HepG2 (cell line): ENCODE results near the gene PRSS22. TPM values are rescaled to one million over a fixed set of nuclear protein-coding genes. Genes with fewer than 3 reads are reported as not detected.

Experiments used
- ATAC-seq: fragments of 200-7000 bp; cut with Tn5 transposase; 3 replicates; pipeline ENCODE4 v1.9.1; 2020; ENCODE audit warnings: mild to moderate bottlenecking, moderate library complexity
- BruUV-seq: library from RNA; stranded (reverse); fragments of 400-500 nt; replicated peaks from 2 replicates; lab custom pipeline; 2021; lab: Mats Ljungman, UMichigan
- CTCF ChIA-PET: fragments of 300-600 bp; formaldehyde crosslinking; extraction: SDS; loops from one replicate; lab custom pipeline; 2021; ENCODE audit warnings: low total read pairs, inconsistent platforms, low intra/inter-chr PET ratio; lab: Yijun Ruan, JAX
- POLR2A ChIA-PET: fragments of 350-600 bp; sonication (Branson Sonifier 250); formaldehyde crosslinking; loops from one replicate; lab custom pipeline; 2020; ENCODE audit warnings: antibody characterized with exemption, inconsistent platforms; lab: Yijun Ruan, JAX
- DNase-seq: peaks from one replicate; pipeline ENCODE4 v3.0.0-alpha.2; 2015; ENCODE audit warnings: low spot score
- FAIRE-seq: peaks from 3 replicates; lab custom pipeline; 2011; peaks lifted over from hg19 to GRCh38; lab: Jason Lieb, UNC
- H2AFZ ChIP-seq: one replicate; pipeline ENCODE4 v1.6.1; 2011; ENCODE audit warnings: low read length, inconsistent platforms
- H3K27ac ChIP-seq: fragments of 300-600 bp; 3 replicates; pipeline ENCODE4 v1.8.0; 2011; ENCODE audit warnings: mixed run types, mild to moderate bottlenecking, mixed read lengths, low read length, inconsistent platforms; ENCODE audit not compliant: insufficient read depth; ENCODE audit errors: extremely low read length
- H3K27me3 ChIP-seq, 2 experiments: fragments of 200-600 bp in 1 of 2; 2 replicates in 1 of 2; 3 replicates in 1 of 2; pipeline versions ENCODE4 v1.6.0 to v1.8.0; 2011; ENCODE audit warnings: low read length in 2 of 2, mild to moderate bottlenecking in 2 of 2, moderate library complexity in 2 of 2, inconsistent platforms in 1 of 2; ENCODE audit not compliant: insufficient read depth in 2 of 2, control insufficient read depth in 1 of 2
- H3K36me3 ChIP-seq, 2 experiments: fragments of 200-600 bp in 1 of 2; replicated peaks in 1 of 2; 2 replicates in 1 of 2; 3 replicates in 1 of 2; pipeline versions ENCODE4 v1.5.1 to v1.8.0; 2011; ENCODE audit warnings: low read length in 2 of 2, inconsistent platforms in 1 of 2; ENCODE audit not compliant: insufficient read depth in 2 of 2, control insufficient read depth in 1 of 2
- H3K4me1 ChIP-seq: 2 replicates; pipeline ENCODE4 v1.5.1; 2012; ENCODE audit warnings: low read length, inconsistent platforms; ENCODE audit not compliant: insufficient read depth
- H3K4me2 ChIP-seq: 2 replicates; pipeline ENCODE4 v1.6.0; 2011; ENCODE audit warnings: low read depth, low read length, inconsistent platforms
- H3K4me3 ChIP-seq, 3 experiments: fragments of 200-600 bp in 1 of 3; sonication (generic), shearing (Covaris generic) in 1 of 3; replicated peaks in 1 of 3; 2 replicates each; pipeline ENCODE4 v1.5.1; 2011 to 2016; ENCODE audit warnings: low read length in 3 of 3, inconsistent platforms in 2 of 3, low read depth in 2 of 3, mild to moderate bottlenecking in 2 of 3, control low read depth in 1 of 3, mixed read lengths in 1 of 3; ENCODE audit not compliant: insufficient read depth in 1 of 3
- H3K79me2 ChIP-seq: one replicate; pipeline ENCODE4 v1.6.1; 2011; ENCODE audit warnings: low read length, inconsistent platforms; ENCODE audit not compliant: insufficient read depth
- H3K9ac ChIP-seq: 2 replicates; pipeline ENCODE4 v1.6.0; 2011; ENCODE audit warnings: mild to moderate bottlenecking, low read depth, low read length, inconsistent platforms; ENCODE audit not compliant: insufficient read depth
- H3K9me3 ChIP-seq: 2 replicates; pipeline ENCODE4 v1.5.1; 2012; ENCODE audit warnings: mild to moderate bottlenecking, low read length
- H4K20me1 ChIP-seq: 2 replicates; pipeline ENCODE4 v1.6.0; 2011; ENCODE audit warnings: inconsistent platforms, mild to moderate bottlenecking, low read length, moderate library complexity; ENCODE audit not compliant: insufficient read depth
- ELF3 ChIP-seq: IDR thresholded peaks from 2 replicates; pipeline ENCODE4 v1.6.1; 2016; ENCODE audit warnings: missing genetic modification reagents, missing compliant biosample characterization
- HDAC2 ChIP-seq: sonication (generic); formaldehyde crosslinking; IDR thresholded peaks from 2 replicates; pipeline ENCODE4 v1.4.0; 2020; ENCODE audit warnings: missing genetic modification reagents
- HNRNPUL1 ChIP-seq: fragments of 200-400 bp; formaldehyde crosslinking; IDR thresholded peaks from 2 replicates; pipeline ENCODE4 v1.6.1; 2017; ENCODE audit warnings: low read depth, mild to moderate bottlenecking, low read length, moderate library complexity
- SIX1 ChIP-seq: sonication (generic); formaldehyde crosslinking; IDR thresholded peaks from 2 replicates; pipeline ENCODE4 v1.4.0; 2020; ENCODE audit warnings: missing genetic modification reagents, borderline replicate concordance
- SOX5 ChIP-seq: IDR thresholded peaks from 2 replicates; pipeline ENCODE4 v1.6.1; 2016; ENCODE audit warnings: borderline replicate concordance
- ZNF253 ChIP-seq: sonication (generic); formaldehyde crosslinking; IDR thresholded peaks from 2 replicates; pipeline ENCODE4 v1.8.0; 2022; ENCODE audit warnings: mild to moderate bottlenecking, missing genetic modification reagents, borderline replicate concordance
- ZNF30 ChIP-seq: sonication (generic); formaldehyde crosslinking; IDR thresholded peaks from 2 replicates; pipeline ENCODE4 v1.5.0; 2020; ENCODE audit warnings: mild to moderate bottlenecking, missing genetic modification reagents
- ZNF446 ChIP-seq: sonication (generic); formaldehyde crosslinking; IDR thresholded peaks from 2 replicates; pipeline ENCODE4 v1.5.0; 2020; ENCODE audit warnings: mild to moderate bottlenecking, missing genetic modification reagents
- ZNF496 ChIP-seq: sonication (generic); formaldehyde crosslinking; IDR thresholded peaks from 2 replicates; pipeline ENCODE4 v1.8.1; 2023; ENCODE audit warnings: mild to moderate bottlenecking, moderate library complexity, missing genetic modification reagents; ENCODE audit not compliant: insufficient replicate concordance
- WGBS: methylation state at CpG from one replicate; pipeline ENCODE4 v1.1.6; 2017; ENCODE audit warnings: low lambda C conversion rate; 5-methylcytosine and 5-hydroxymethylcytosine counted together
- in situ Hi-C: cut with HindIII; loops from 2 replicates; pipeline ENCODE4 v1.10.0; 2017; ENCODE audit warnings: low pct_unique_long_range_greater_than_20kb; ENCODE audit not compliant: extremely low pct_ligation_motif_present
- intact Hi-C: fragments of 100-400 bp; cut with micrococcal nuclease; formaldehyde crosslinking; loops from one replicate; pipeline ENCODE4 v1.10.0; 2022; ENCODE audit not compliant: unreplicated experiment
- polyA plus RNA-seq, 8 experiments: library from polyadenylated mRNA; depleted of rRNA in 3 of 8; stranded (reverse) in 7 of 8; unstranded in 1 of 8; fragments of >200 nt; fragmentation: Illumina TruSeq in 4 of 8; extraction: Trizol in 4 of 8; gene quantifications; 2 replicates each; pipeline versions ENCODE4 v1.2.1 to v1.2.3, GENCODE V29; 2011 to 2016; ENCODE audit warnings: low read depth in 4 of 8, missing spikeins in 1 of 8, mixed read lengths in 1 of 8; ENCODE audit not compliant: insufficient read depth in 1 of 8
- total RNA-seq, 5 experiments: library from RNA; depleted of rRNA; stranded (reverse); fragments of >200 nt; fragmentation: Illumina TruSeq; extraction: Trizol; gene quantifications; 2 replicates each; pipeline ENCODE4 v1.2.3, GENCODE V29; 2016; ENCODE audit warnings: low read depth in 1 of 5
- TF ChIP-seq, protein P1 (sequence below): sonication (generic); formaldehyde crosslinking; IDR thresholded peaks from 2 replicates; pipeline ENCODE4 v1.8.1; 2023; ENCODE audit warnings: mild to moderate bottlenecking, missing genetic modification reagents
- TF ChIP-seq, protein P2 (sequence below): IDR thresholded peaks from 2 replicates; pipeline ENCODE4 v1.6.1; 2018; ENCODE audit warnings: missing genetic modification reagents
- TF ChIP-seq, protein P3 (sequence below), 2 experiments: fragments of 450-650 bp in 1 of 2; sonication (generic) in 1 of 2; formaldehyde crosslinking in 1 of 2; IDR thresholded peaks; 2 replicates each; pipeline versions ENCODE4 v1.6.1 to v1.8.0; 2016 to 2022; ENCODE audit warnings: antibody characterized with exemption in 1 of 2, mild to moderate bottlenecking in 1 of 2, missing genetic modification reagents in 1 of 2

PRSS22 gene
- total and polyA plus RNA-seq, 2 of the 13 experiments (the other 11 are each of a cell fraction or from before 2014, with no cell fraction given), result 0.24 to 0.32 TPM

- peaks cover 1 to 20% of the 10 kb centered on the region in 2 experiments; a peak in 2 of 5 replicates for H3K27me3 ChIP-seq
- TF ChIP-seq ELF3 (CRISPR knock-in tag), result no peak
- no peak for TF ChIP-seq HNRNPUL1
- TF ChIP-seq ZNF446, result no peak
- TF ChIP-seq, protein P1, sequence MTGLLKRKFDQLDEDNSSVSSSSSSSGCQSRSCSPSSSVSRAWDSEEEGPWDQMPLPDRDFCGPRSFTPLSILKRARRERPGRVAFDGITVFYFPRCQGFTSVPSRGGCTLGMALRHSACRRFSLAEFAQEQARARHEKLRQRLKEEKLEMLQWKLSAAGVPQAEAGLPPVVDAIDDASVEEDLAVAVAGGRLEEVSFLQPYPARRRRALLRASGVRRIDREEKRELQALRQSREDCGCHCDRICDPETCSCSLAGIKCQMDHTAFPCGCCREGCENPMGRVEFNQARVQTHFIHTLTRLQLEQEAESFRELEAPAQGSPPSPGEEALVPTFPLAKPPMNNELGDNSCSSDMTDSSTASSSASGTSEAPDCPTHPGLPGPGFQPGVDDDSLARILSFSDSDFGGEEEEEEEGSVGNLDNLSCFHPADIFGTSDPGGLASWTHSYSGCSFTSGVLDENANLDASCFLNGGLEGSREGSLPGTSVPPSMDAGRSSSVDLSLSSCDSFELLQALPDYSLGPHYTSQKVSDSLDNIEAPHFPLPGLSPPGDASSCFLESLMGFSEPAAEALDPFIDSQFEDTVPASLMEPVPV, result no peak
- no peak for TF ChIP-seq ZNF496 (CRISPR knock-in tag)
- TF ChIP-seq ZNF253 (CRISPR knock-in tag), result no peak
- no peak for TF ChIP-seq HDAC2 (CRISPR knock-in tag)
- no peak for TF ChIP-seq ZNF30
- no peak for TF ChIP-seq SIX1 (CRISPR knock-in tag)
- no peak for TF ChIP-seq SOX5 (CRISPR knock-in tag)
- TF ChIP-seq, protein P2, sequence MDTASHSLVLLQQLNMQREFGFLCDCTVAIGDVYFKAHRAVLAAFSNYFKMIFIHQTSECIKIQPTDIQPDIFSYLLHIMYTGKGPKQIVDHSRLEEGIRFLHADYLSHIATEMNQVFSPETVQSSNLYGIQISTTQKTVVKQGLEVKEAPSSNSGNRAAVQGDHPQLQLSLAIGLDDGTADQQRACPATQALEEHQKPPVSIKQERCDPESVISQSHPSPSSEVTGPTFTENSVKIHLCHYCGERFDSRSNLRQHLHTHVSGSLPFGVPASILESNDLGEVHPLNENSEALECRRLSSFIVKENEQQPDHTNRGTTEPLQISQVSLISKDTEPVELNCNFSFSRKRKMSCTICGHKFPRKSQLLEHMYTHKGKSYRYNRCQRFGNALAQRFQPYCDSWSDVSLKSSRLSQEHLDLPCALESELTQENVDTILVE (CRISPR knock-in tag), result no peak
- TF ChIP-seq, protein P3, sequence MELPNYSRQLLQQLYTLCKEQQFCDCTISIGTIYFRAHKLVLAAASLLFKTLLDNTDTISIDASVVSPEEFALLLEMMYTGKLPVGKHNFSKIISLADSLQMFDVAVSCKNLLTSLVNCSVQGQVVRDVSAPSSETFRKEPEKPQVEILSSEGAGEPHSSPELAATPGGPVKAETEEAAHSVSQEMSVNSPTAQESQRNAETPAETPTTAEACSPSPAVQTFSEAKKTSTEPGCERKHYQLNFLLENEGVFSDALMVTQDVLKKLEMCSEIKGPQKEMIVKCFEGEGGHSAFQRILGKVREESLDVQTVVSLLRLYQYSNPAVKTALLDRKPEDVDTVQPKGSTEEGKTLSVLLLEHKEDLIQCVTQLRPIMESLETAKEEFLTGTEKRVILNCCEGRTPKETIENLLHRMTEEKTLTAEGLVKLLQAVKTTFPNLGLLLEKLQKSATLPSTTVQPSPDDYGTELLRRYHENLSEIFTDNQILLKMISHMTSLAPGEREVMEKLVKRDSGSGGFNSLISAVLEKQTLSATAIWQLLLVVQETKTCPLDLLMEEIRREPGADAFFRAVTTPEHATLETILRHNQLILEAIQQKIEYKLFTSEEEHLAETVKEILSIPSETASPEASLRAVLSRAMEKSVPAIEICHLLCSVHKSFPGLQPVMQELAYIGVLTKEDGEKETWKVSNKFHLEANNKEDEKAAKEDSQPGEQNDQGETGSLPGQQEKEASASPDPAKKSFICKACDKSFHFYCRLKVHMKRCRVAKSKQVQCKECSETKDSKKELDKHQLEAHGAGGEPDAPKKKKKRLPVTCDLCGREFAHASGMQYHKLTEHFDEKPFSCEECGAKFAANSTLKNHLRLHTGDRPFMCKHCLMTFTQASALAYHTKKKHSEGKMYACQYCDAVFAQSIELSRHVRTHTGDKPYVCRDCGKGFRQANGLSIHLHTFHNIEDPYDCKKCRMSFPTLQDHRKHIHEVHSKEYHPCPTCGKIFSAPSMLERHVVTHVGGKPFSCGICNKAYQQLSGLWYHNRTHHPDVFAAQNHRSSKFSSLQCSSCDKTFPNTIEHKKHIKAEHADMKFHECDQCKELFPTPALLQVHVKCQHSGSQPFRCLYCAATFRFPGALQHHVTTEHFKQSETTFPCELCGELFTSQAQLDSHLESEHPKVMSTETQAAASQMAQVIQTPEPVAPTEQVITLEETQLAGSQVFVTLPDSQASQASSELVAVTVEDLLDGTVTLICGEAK (IDR thresholded peaks at IDR 0.05), result no peak
- TF ChIP-seq, protein P3 (CRISPR knock-in tag; IDR thresholded peaks at IDR 0.05), result no peak
- no peak overlapping the region for H3K4me2 ChIP-seq
- FAIRE-seq (no peak), DNase-seq (no peak), ATAC-seq (no peak)
- H3K9ac ChIP-seq, result no peak overlapping the region
- no TSS peak for BruUV-seq
- in situ Hi-C loops (no loop called here), intact Hi-C loops (no loop called here)
- CTCF ChIA-PET, result no interaction called here
- no peaks in the 10 kb centered on the region for H3K79me2 ChIP-seq
- H3K36me3 ChIP-seq, result no peaks in the 10 kb centered on the region
- WGBS, result 13% methylated on average over 3 of the region's 3 CpGs
- peaks cover 15% of the 10 kb centered on the region for H3K4me1 ChIP-seq
- no peak overlapping the region for H3K4me3 ChIP-seq
- H3K27ac ChIP-seq, result no peak overlapping the region
- POLR2A ChIA-PET, result no interaction called here
- no peaks in the 10 kb centered on the region for H3K9me3 ChIP-seq
- no peak overlapping the region for H2AFZ ChIP-seq
- H4K20me1 ChIP-seq, result no peaks in the 10 kb centered on the region
Observed at GRCh38 chr16:2846511-2847310, 11.3 kb downstream of the PRSS22 start.
